Kidney epithelial cell (primary cell): Measurements from ENCODE around the gene KCTD2. TPM values are rescaled to one million over a fixed set of nuclear protein-coding genes. Genes with fewer than 3 reads are reported as not detected.

Experiments used
- DNase-seq: peaks from one replicate; pipeline ENCODE4 v3.0.0-alpha.2; 2010; ENCODE audit warnings: low read depth
- H3K27me3 ChIP-seq: 2 replicates; pipeline ENCODE4 v1.6.0; 2011; ENCODE audit warnings: low read length; ENCODE audit not compliant: control insufficient read depth, insufficient read depth
- H3K36me3 ChIP-seq: 2 replicates; pipeline ENCODE4 v1.5.1; 2011; ENCODE audit warnings: low read length; ENCODE audit not compliant: control insufficient read depth, insufficient read depth
- H3K4me3 ChIP-seq: 2 replicates; pipeline ENCODE4 v1.5.1; 2011; ENCODE audit warnings: low read depth, mild to moderate bottlenecking, control low read depth, low read length
- total RNA-seq: library from RNA; depleted of rRNA; stranded (reverse); fragments of >200 nt; gene quantifications from 2 replicates; pipeline ENCODE4 v1.2.3, GENCODE V29; 2015
- TF ChIP-seq, protein P1 (sequence below): IDR thresholded peaks from 2 replicates; pipeline ENCODE4 v1.5.1; 2011; ENCODE audit warnings: mild to moderate bottlenecking, moderate library complexity, low read length, control low read depth, inconsistent platforms; ENCODE audit not compliant: insufficient read depth, poor library complexity, severe bottlenecking

Gene KCTD2
- total RNA-seq, 1 donor from 2014 or later: 15.6 TPM

DNA sequence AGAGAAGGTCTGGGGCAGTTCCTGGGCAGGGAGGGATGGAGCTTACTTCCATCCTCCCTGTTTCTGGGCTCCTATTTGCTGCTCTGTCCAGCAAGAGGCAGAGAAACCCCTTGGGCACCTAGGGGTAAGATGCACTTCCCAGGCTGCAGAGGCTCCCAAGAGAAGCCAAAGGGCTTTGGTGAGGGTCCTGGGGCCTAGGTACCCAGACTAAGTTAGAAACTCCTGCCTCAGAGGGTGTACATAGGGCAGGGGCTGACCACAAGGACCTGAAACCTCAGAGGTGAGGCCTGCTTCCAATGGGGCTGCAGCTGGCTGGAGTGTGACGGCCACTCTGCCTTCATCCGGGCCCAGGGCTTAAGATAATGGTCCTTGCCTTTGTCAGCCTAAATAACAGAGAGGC is 61.2 kb downstream of the KCTD2 start:
- Histone ChIP-seq H3K27me3 (no peaks in the 10 kb centered on the region), H3K36me3 (no peaks in the 10 kb centered on the region), H3K4me3 (no peak overlapping the region)
- no peak for DNase-seq
- TF ChIP-seq, protein P1, sequence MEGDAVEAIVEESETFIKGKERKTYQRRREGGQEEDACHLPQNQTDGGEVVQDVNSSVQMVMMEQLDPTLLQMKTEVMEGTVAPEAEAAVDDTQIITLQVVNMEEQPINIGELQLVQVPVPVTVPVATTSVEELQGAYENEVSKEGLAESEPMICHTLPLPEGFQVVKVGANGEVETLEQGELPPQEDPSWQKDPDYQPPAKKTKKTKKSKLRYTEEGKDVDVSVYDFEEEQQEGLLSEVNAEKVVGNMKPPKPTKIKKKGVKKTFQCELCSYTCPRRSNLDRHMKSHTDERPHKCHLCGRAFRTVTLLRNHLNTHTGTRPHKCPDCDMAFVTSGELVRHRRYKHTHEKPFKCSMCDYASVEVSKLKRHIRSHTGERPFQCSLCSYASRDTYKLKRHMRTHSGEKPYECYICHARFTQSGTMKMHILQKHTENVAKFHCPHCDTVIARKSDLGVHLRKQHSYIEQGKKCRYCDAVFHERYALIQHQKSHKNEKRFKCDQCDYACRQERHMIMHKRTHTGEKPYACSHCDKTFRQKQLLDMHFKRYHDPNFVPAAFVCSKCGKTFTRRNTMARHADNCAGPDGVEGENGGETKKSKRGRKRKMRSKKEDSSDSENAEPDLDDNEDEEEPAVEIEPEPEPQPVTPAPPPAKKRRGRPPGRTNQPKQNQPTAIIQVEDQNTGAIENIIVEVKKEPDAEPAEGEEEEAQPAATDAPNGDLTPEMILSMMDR: no peak

DNA sequence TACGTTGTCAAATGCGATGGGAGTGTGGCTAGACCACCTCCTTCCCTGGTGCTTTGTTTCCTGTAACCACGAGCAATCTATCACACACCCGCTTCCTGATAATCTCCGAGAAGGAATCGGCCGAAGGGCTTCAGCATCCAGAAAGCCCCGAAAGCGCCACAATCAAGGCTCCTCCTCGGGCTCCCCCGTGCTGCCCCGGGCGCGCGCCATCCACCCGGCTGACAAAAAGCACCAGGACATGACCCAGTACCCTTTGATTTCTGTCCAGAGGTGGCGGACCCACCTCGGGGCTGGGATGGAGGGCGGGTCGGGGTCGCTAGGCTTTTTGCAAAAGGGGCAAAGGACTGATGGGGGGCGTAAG is 62.0 kb downstream of the KCTD2 start:
- peaks cover 1% of the 10 kb centered on the region for H3K36me3 ChIP-seq
- DNase-seq: no peak
- H3K4me3 ChIP-seq: peak overlapping the region; percentile 74
- TF ChIP-seq, protein P1: no peak
- H3K27me3 ChIP-seq: no peaks in the 10 kb centered on the region

DNA sequence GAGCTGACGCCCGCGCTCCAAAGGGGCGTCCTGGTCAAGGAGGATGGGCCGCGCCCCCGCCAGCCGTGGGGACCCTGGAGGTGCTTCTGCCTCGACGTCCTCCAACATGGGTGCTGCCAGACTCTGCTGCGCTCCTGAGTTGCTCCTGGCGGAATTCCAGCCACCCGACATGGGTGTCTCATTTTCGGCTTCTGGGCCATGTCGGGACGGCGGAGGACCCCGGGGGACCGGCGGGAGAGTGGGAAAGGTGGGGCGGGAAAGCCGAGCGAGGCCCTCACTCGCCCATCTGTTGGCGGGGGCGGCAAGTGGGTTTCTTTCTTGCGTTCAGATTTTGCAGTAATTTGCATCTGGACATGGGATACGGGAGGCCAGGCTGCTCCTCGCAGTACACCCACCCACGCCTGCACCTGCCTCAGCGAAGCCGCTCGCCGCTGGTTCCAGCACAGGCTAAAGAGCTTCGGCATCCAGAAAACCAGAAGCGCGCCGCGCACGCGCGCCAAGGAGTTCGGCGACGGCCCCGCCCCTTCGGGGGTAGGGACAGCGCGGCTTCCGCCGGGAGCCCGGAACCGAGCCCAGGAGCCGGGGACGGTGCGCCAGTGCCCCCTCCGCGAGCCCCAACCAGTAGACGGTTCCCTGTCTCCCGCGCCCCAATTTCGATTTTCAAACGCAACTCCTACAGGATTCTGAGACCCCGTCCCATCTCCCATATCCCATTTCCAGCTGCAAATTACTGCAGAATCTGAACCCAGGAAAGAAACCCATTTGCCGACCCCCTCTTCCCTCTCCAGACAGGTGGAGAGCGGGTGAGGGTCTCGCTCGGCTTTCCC is 62.6 kb downstream of the KCTD2 start, which contains the start of gene ARMC7:
Gene ARMC7, plus strand, starts transcription at position 563 of the 827 bp plus-strand sequence. CDS start 320 bp downstream, outside the sequence.
- Histone ChIP-seq H3K36me3 (peaks cover 1% of the 10 kb centered on the region), H3K4me3 (peak within 1 kb of the TSS; percentile 74), H3K27me3 (no peaks in the 10 kb centered on the region)
- DNase-seq: no peak
- TF ChIP-seq, protein P1: no peak

GRCh38 chr17:75110234-75110937 is 63.4 kb downstream of the KCTD2 start:
- Histone ChIP-seq H3K27me3 (no peaks in the 10 kb centered on the region), H3K36me3 (peaks cover 3% of the 10 kb centered on the region), H3K4me3 (peak overlapping the region; percentile 74)
- no peak for DNase-seq
- TF ChIP-seq, protein P1: no peak

- no peaks in the 10 kb centered on the region for H3K27me3 ChIP-seq
- TF ChIP-seq, protein P1: no peak
- DNase-seq: no peak
- no peak overlapping the region for H3K4me3 ChIP-seq
- peaks cover 3% of the 10 kb centered on the region for H3K36me3 ChIP-seq
These were observed 64.8 kb downstream of the KCTD2 start for GRCh38 chr17:75111777-75112335.
